ENCODE data around the gene RARB. TPM values are rescaled to one million over a fixed set of nuclear protein-coding genes. Genes with fewer than 3 reads are reported as not detected.

The RARB gene
- total and polyA plus RNA-seq, 2 of the 13 experiments (the other 11 are each of a cell fraction or from before 2014, with no cell fraction given), result 0.16 TPM; not detected in 1

DNA sequence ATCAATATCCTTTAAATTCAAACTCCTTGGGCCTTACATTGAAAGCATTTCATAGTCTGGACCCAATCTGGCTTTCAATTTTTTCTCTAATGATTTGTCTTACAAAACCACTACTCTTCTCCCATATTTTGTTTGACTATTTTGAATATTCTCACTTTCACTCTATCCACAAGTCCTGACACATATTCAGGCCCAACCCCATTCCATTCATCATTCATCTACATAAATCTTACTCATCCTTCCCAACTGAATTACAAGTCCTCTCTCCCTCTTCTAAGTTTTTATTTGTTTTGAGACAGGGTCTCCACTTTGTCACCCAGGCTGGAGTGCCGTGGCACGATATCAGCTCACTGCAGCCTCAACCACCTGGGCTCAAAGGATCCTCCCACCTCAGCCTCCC, 193.0 kb downstream of the RARB start (continued):
- TF ChIP-seq, protein P1, sequence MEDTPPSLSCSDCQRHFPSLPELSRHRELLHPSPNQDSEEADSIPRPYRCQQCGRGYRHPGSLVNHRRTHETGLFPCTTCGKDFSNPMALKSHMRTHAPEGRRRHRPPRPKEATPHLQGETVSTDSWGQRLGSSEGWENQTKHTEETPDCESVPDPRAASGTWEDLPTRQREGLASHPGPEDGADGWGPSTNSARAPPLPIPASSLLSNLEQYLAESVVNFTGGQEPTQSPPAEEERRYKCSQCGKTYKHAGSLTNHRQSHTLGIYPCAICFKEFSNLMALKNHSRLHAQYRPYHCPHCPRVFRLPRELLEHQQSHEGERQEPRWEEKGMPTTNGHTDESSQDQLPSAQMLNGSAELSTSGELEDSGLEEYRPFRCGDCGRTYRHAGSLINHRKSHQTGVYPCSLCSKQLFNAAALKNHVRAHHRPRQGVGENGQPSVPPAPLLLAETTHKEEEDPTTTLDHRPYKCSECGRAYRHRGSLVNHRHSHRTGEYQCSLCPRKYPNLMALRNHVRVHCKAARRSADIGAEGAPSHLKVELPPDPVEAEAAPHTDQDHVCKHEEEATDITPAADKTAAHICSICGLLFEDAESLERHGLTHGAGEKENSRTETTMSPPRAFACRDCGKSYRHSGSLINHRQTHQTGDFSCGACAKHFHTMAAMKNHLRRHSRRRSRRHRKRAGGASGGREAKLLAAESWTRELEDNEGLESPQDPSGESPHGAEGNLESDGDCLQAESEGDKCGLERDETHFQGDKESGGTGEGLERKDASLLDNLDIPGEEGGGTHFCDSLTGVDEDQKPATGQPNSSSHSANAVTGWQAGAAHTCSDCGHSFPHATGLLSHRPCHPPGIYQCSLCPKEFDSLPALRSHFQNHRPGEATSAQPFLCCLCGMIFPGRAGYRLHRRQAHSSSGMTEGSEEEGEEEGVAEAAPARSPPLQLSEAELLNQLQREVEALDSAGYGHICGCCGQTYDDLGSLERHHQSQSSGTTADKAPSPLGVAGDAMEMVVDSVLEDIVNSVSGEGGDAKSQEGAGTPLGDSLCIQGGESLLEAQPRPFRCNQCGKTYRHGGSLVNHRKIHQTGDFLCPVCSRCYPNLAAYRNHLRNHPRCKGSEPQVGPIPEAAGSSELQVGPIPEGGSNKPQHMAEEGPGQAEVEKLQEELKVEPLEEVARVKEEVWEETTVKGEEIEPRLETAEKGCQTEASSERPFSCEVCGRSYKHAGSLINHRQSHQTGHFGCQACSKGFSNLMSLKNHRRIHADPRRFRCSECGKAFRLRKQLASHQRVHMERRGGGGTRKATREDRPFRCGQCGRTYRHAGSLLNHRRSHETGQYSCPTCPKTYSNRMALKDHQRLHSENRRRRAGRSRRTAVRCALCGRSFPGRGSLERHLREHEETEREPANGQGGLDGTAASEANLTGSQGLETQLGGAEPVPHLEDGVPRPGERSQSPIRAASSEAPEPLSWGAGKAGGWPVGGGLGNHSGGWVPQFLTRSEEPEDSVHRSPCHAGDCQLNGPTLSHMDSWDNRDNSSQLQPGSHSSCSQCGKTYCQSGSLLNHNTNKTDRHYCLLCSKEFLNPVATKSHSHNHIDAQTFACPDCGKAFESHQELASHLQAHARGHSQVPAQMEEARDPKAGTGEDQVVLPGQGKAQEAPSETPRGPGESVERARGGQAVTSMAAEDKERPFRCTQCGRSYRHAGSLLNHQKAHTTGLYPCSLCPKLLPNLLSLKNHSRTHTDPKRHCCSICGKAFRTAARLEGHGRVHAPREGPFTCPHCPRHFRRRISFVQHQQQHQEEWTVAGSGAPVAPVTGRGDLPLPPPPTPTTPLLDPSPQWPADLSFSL (CRISPR knock-in tag; IDR thresholded peaks at IDR 0.05), result no peak
- TF ChIP-seq KAT2B (IDR thresholded peaks at IDR 0.05; ENCODE audit: borderline replicate concordance, low read depth, low read length), result no peak
- TF ChIP-seq ZNF577 (CRISPR knock-in tag; IDR thresholded peaks at IDR 0.05; ENCODE audit: borderline replicate concordance, low read depth), result no peak

DNA sequence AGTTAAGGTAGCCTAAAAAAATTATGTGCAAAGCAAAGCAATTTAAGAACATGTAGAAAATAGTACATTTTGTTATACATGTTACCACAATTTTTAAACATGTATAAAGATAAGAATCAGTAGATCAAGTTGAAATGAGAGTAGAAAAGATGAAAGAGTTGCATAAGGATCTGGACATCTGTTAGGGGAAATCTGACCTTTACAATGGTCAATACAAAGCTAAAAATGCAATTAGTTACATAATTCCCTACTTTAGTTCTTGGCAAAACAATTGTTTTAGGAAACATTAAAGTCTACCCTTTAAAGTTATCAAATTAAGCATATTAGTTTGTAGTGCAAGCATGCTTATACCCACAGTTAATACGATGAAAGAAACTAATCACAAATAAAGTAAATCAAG, 203.9 kb downstream of the RARB start:
- in situ Hi-C loops (cut with HindIII; ENCODE audit: extremely low pct_ligation_motif_present, low pct_unique_long_range_greater_than_20kb), result no loop called here
- TF ChIP-seq ELF4 (CRISPR knock-in tag; IDR thresholded peaks at IDR 0.05; ENCODE audit: borderline replicate concordance), result no peak
- no peak for TF ChIP-seq ZNF331 (CRISPR knock-in tag; IDR thresholded peaks at IDR 0.05)
- TF ChIP-seq, protein P2, sequence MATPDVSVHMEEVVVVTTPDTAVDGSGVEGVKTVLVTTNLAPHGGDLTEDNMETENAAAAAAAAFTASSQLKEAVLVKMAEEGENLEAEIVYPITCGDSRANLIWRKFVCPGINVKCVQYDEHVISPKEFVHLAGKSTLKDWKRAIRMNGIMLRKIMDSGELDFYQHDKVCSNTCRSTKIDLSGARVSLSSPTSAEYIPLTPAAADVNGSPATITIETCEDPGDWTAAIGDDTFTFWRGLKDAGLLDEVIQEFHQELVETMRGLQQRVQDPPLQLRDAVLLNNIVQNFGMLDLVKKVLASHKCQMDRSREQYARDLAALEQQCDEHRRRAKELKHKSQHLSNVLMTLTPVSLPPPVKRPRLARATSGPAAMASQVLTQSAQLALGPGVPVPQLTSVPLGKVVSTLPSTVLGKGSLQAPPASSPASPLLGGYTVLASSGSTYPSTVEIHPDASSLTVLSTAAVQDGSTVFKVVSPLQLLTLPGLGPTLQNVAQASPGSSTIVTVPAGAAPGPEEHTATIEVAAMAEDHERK (CRISPR knock-in tag; IDR thresholded peaks at IDR 0.05; ENCODE audit: low read depth), result no peak
- TF ChIP-seq TAF1 (CRISPR knock-in tag; IDR thresholded peaks at IDR 0.05), result no peak
- TF ChIP-seq FOXK1 (CRISPR knock-in tag; IDR thresholded peaks at IDR 0.05; ENCODE audit: borderline replicate concordance, low read depth), result no peak
- no peak for TF ChIP-seq DNMT3B (CRISPR knock-in tag; conservative IDR thresholded peaks at IDR 0.05)
- TF ChIP-seq, protein P3, sequence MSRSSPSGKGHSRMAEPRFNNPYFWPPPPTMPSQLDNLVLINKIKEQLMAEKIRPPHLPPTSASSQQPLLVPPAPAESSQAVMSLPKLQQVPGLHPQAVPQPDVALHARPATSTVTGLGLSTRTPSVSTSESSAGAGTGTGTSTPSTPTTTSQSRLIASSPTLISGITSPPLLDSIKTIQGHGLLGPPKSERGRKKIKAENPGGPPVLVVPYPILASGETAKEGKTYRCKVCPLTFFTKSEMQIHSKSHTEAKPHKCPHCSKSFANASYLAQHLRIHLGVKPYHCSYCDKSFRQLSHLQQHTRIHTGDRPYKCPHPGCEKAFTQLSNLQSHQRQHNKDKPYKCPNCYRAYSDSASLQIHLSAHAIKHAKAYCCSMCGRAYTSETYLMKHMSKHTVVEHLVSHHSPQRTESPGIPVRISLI (CRISPR knock-in tag; IDR thresholded peaks at IDR 0.05; ENCODE audit: borderline replicate concordance), result no peak
- no peak for TF ChIP-seq JUN (CRISPR knock-in tag; IDR thresholded peaks at IDR 0.05)
- TF ChIP-seq SOX13 (IDR thresholded peaks at IDR 0.05), result no peak
- TF ChIP-seq SOX13 (CRISPR knock-in tag; conservative IDR thresholded peaks at IDR 0.05 in 1 of 2, IDR thresholded peaks at IDR 0.05 in 1 of 2), result no peak
- TF ChIP-seq NR2F2 (IDR thresholded peaks at IDR 0.05; ENCODE audit: borderline replicate concordance, low read depth), result no peak
- TF ChIP-seq NR2F1 (CRISPR knock-in tag; IDR thresholded peaks at IDR 0.05), result no peak

More for the DNA sequence above, 203.9 kb downstream of the RARB start:
- Histone ChIP-seq H3K36me3 (replicated peaks in 1 of 2; ENCODE audit: control insufficient read depth in 1 of 2, insufficient read depth in 2 of 2, low read length in 2 of 2) (peaks cover 6 to 71% of the 10 kb centered on the region in 2 experiments; a peak in 4 of 5 replicates), H2AFZ (ENCODE audit: low read length) (no peak overlapping the region), H3K4me1 (ENCODE audit: insufficient read depth, low read length) (no peaks in the 10 kb centered on the region), H3K79me2 (ENCODE audit: insufficient read depth, low read length) (no peaks in the 10 kb centered on the region), H3K9me3 (ENCODE audit: low read length) (no peaks in the 10 kb centered on the region), H3K4me2 (ENCODE audit: low read depth, low read length) (no peak overlapping the region), H3K27ac (ENCODE audit: extremely low read length, insufficient read depth, low read length) (no peak overlapping the region), H4K20me1 (ENCODE audit: insufficient read depth, low read length) (no peaks in the 10 kb centered on the region), H3K27me3 (ENCODE audit: control insufficient read depth in 1 of 2, insufficient read depth in 2 of 2, low read length in 2 of 2) (no peaks in the 10 kb centered on the region), H3K9ac (ENCODE audit: insufficient read depth, low read depth, low read length) (no peak overlapping the region), H3K4me3 (replicated peaks in 1 of 3; ENCODE audit: insufficient read depth in 1 of 3, low read depth in 2 of 3, low read length in 3 of 3) (no peak overlapping the region)
- 97% methylated on average over 1 of the region's 1 CpG for WGBS (ENCODE audit: low lambda C conversion rate)
- CTCF ChIA-PET (ENCODE audit: low intra/inter-chr PET ratio, low total read pairs), result no interaction called here
- FAIRE-seq, result no peak
- no peak for DNase-seq (ENCODE audit: low spot score)
- no TSS peak for BruUV-seq (replicated peaks)
- intact Hi-C loops (cut with micrococcal nuclease; ENCODE audit: unreplicated experiment), result no loop called here
- no peak for ATAC-seq
- POLR2A ChIA-PET, result no interaction called here

Data from HepG2 (cell line).